ENCODE results near the gene IYD. TPM values are rescaled to one million over a fixed set of nuclear protein-coding genes. Genes with fewer than 3 reads are reported as not detected.

Gene IYD
- total and polyA plus RNA-seq, 9 of the 15 experiments (the other 6 are each of a cell fraction or from before 2014, with no cell fraction given), result not detected

GRCh38 chr6:150413781-150414281 is 45.0 kb downstream of the IYD start:
- BruUV-seq (replicated peaks), result no TSS peak
- ATAC-seq, result no peak
- no peak overlapping the region for H3K4me2 ChIP-seq (ENCODE audit: insufficient read depth, low read length)
- in situ Hi-C loops (cut with MboI), result no loop called here
- CTCF ChIA-PET (ENCODE audit: low intra/inter-chr PET ratio), result no interaction called here
- no peaks in the 10 kb centered on the region for H3K79me2 ChIP-seq (ENCODE audit: control insufficient read depth, insufficient read depth, low read length)
- FAIRE-seq, result no peak
- intact Hi-C loops (cut with micrococcal nuclease), result no loop called here
- no peaks in the 10 kb centered on the region for H3K36me3 ChIP-seq (ENCODE audit: control insufficient read depth, insufficient read depth, low read length)
- no peak overlapping the region for H3K4me3 ChIP-seq
- H3K27ac ChIP-seq (ENCODE audit: extremely low read depth, low read depth, low read length), result no peak overlapping the region
- TF ChIP-seq GTF2A2 (tag; IDR thresholded peaks at IDR 0.05) (no peak), HMBOX1 (IDR thresholded peaks at IDR 0.05) (no peak), PKNOX1 (IDR thresholded peaks at IDR 0.05) (0 out of 2 replicates have a peak, but pooled peaks have one; percentile 31), LARP7 (IDR thresholded peaks at IDR 0.05) (no peak), KHSRP (IDR thresholded peaks at IDR 0.05) (no peak), CBX2 (IDR thresholded peaks at IDR 0.05; ENCODE audit: insufficient read depth, low read length, poor library complexity, severe bottlenecking) (no peak), PYGO2 (tag; IDR thresholded peaks at IDR 0.05) (no peak), MXD1 (CRISPR knock-in tag; IDR thresholded peaks at IDR 0.05; ENCODE audit: borderline replicate concordance, poor library complexity, severe bottlenecking) (no peak), ZEB2 (IDR thresholded peaks at IDR 0.05) (no peak), PREB (CRISPR knock-in tag; IDR thresholded peaks at IDR 0.05) (no peak), NFIC (IDR thresholded peaks at IDR 0.05) (peak; percentile 45; the same call in 1 of the 2 replicates), NELFE (IDR thresholded peaks at IDR 0.05; ENCODE audit: insufficient read depth, insufficient read length) (no peak), MEF2A (IDR thresholded peaks at IDR 0.05; ENCODE audit: control insufficient read depth, low read depth, low read length) (no peak), RFX1 (IDR thresholded peaks at IDR 0.05) (peak; percentile 89)
- no peak overlapping the region for H2AFZ ChIP-seq (ENCODE audit: low read depth, low read length)
- H4K20me1 ChIP-seq (replicated peaks; ENCODE audit: control insufficient read depth, insufficient read depth, low read length), result no peaks in the 10 kb centered on the region
- peaks cover 0 to 7% of the 10 kb centered on the region in 2 experiments; a peak in 1 of 5 replicates for H3K4me1 ChIP-seq (replicated peaks in 1 of 2; ENCODE audit: control insufficient read depth in 2 of 2, insufficient read depth in 2 of 2, low read length in 2 of 2)
- no peak for DNase-seq (ENCODE audit: extremely low read depth in 1 of 4, low spot score in 3 of 4)
- no peaks in the 10 kb centered on the region for H3K9me3 ChIP-seq (replicated peaks; ENCODE audit: control insufficient read depth, insufficient read depth, low read depth, low read length)
- H3K27me3 ChIP-seq (ENCODE audit: control insufficient read depth in 2 of 2, insufficient read depth in 2 of 2, low read length in 2 of 2), result peaks cover 7 to 10% of the 10 kb centered on the region in 2 experiments; a peak in 4 of 5 replicates
- WGBS (ENCODE audit: insufficient coverage, low coverage, missing lambda C conversion rate), result 3% methylated on average over 3 of the region's 3 CpGs
- H3K9me1 ChIP-seq (ENCODE audit: control insufficient read depth, insufficient read depth, low read length), result no peaks in the 10 kb centered on the region
- no peak overlapping the region for H3K9ac ChIP-seq (ENCODE audit: insufficient read depth in 1 of 2, low read depth in 2 of 2, low read length in 2 of 2)
- POLR2A ChIA-PET, result no interaction called here

All from K562 (cell line).